GM12891 (cell line): ENCODE data around the gene ZNF678.

Experiments
- POLR2A ChIP-seq: IDR thresholded peaks from 2 replicates; pipeline ENCODE4 v1.6.1; 2011; ENCODE audit warnings: low read depth, low read length, control low read depth
- POLR2AphosphoS5 ChIP-seq: IDR thresholded peaks from 2 replicates; pipeline ENCODE4 v1.6.1; 2011; ENCODE audit warnings: low read depth, low read length, control low read depth
- TAF1 ChIP-seq: IDR thresholded peaks from 2 replicates; pipeline ENCODE4 v1.6.1; 2011; ENCODE audit warnings: low read depth, low read length, control low read depth

DNA sequence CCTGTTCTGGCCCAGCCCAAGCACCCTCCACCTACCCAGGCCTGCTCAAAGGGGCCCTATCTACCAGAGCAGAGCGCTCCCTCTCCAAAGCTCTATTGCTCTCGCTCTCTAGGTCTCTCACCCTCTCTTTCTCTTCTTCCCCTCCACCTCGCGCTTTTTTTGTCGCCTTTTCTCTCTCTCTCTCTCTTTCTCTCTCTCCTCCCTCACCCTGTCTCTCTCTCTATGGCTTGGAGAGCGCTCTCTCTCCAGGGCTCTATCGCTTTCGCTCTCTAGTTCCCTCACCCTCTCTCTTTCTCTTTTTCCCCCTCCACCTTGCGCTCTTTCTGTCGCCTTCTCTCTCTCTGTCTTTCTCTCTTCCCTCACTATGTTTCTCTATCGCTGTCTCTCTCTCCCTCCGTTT, 3.4 kb upstream of the ZNF678 start:
- TF ChIP-seq POLR2A = no peak
- no peak for TF ChIP-seq TAF1
- no peak for TF ChIP-seq POLR2AphosphoS5
